ENCODE results near the gene MYH8. TPM values are rescaled to one million over a fixed set of nuclear protein-coding genes. Genes with fewer than 3 reads are reported as not detected.
A peak's percentile ranks its signal among the peaks of the same experiment; 100 is the strongest.

The MYH8 gene
- total RNA-seq, 6 experiments from 2014 or later = not detected

- Histone ChIP-seq H3K27me3 (no peaks in the 10 kb centered on the region), H3K4me1 (no peaks in the 10 kb centered on the region), H3K27ac (no peak overlapping the region), H3K36me3 (no peaks in the 10 kb centered on the region), H3K9me3 (no peaks in the 10 kb centered on the region), H3K4me3 (no peak overlapping the region)
- intact Hi-C loops (cut with DNase I) = no loop called here
- ATAC-seq (no peak), DNase-seq (no peak)
- no peak for TF ChIP-seq CTCF (IDR thresholded peaks at IDR 0.05)
- TF ChIP-seq POLR2A (IDR thresholded peaks at IDR 0.05) = no peak
- 69% methylated on average over 3 of the region's 3 CpGs for whole genome bisulfite sequencing (ENCODE audit: insufficient coverage, low coverage, low lambda C conversion rate, missing lambda C conversion rate)
Observed at GRCh38 chr17:10368561-10368960, 53.2 kb downstream of the MYH8 start.

GRCh38 chr17:10360578-10360977 is 61.2 kb downstream of the MYH8 start:
- no peaks in the 10 kb centered on the region for H3K9me3 ChIP-seq
- no peaks in the 10 kb centered on the region for H3K36me3 ChIP-seq
- no peak overlapping the region for H3K4me3 ChIP-seq
- TF ChIP-seq CTCF (IDR thresholded peaks at IDR 0.05) = no peak
- TF ChIP-seq POLR2A (IDR thresholded peaks at IDR 0.05) = no peak
- H3K4me1 ChIP-seq = no peaks in the 10 kb centered on the region
- DNase-seq (no peak), ATAC-seq (no peak)
- intact Hi-C loops (cut with DNase I) = no loop called here
- H3K27ac ChIP-seq = no peak overlapping the region
- no peaks in the 10 kb centered on the region for H3K27me3 ChIP-seq

GRCh38 chr17:10357768-10358167 is 64.0 kb downstream of the MYH8 start:
- ATAC-seq (peak in 1 of 4 donors; percentile 47), DNase-seq (peak in 1 of 3 donors; percentile 29)
- no peaks in the 10 kb centered on the region for H3K4me1 ChIP-seq
- WGBS (ENCODE audit: insufficient coverage, low coverage, low lambda C conversion rate, missing lambda C conversion rate) = 6% methylated on average over 3 of the region's 4 CpGs
- no peak overlapping the region for H3K27ac ChIP-seq
- intact Hi-C loops (cut with DNase I) = loop anchor here in 1 of 2 donors (10.0 kb wide), 1 partner anchor 63 kb away; no protein-coding TSS in a partner anchor
- no peaks in the 10 kb centered on the region for H3K36me3 ChIP-seq
- H3K9me3 ChIP-seq = no peaks in the 10 kb centered on the region
- no peaks in the 10 kb centered on the region for H3K27me3 ChIP-seq
- H3K4me3 ChIP-seq = no peak overlapping the region
- TF ChIP-seq POLR2A (IDR thresholded peaks at IDR 0.05) (no peak), CTCF (IDR thresholded peaks at IDR 0.05) (peak in 3 of 4 donors; percentile 41 to 47 (median 46))

- TF ChIP-seq CTCF (IDR thresholded peaks at IDR 0.05) (no peak), POLR2A (IDR thresholded peaks at IDR 0.05) (no peak)
- ATAC-seq = no peak
- no peak for DNase-seq
- no peaks in the 10 kb centered on the region for H3K4me1 ChIP-seq
- no peaks in the 10 kb centered on the region for H3K27me3 ChIP-seq
- no peak overlapping the region for H3K27ac ChIP-seq
- no peak overlapping the region for H3K4me3 ChIP-seq
- no peaks in the 10 kb centered on the region for H3K9me3 ChIP-seq
- intact Hi-C loops (cut with DNase I) = loop anchor here in 1 of 2 donors (10.0 kb wide), 1 partner anchor 60 kb away; no protein-coding TSS in a partner anchor
- no peaks in the 10 kb centered on the region for H3K36me3 ChIP-seq
- WGBS (ENCODE audit: insufficient coverage, low coverage, low lambda C conversion rate, missing lambda C conversion rate) = 54% methylated on average over 9 of the region's 9 CpGs
Observed at GRCh38 chr17:10354651-10355050, 67.1 kb downstream of the MYH8 start.

- Histone ChIP-seq H3K27ac (no peak overlapping the region), H3K27me3 (no peaks in the 10 kb centered on the region), H3K9me3 (no peaks in the 10 kb centered on the region), H3K4me3 (no peak overlapping the region), H3K36me3 (no peaks in the 10 kb centered on the region), H3K4me1 (no peaks in the 10 kb centered on the region)
- TF ChIP-seq POLR2A (IDR thresholded peaks at IDR 0.05) = no peak
- TF ChIP-seq CTCF (IDR thresholded peaks at IDR 0.05) = no peak
- DNase-seq (no peak), ATAC-seq (no peak)
- intact Hi-C loops (cut with DNase I) = loop anchor here in 1 of 2 donors (10.0 kb wide), 1 partner anchor 58 kb away; no protein-coding TSS in a partner anchor
Observed at GRCh38 chr17:10352893-10353292, 68.9 kb downstream of the MYH8 start.
